Measurements from ENCODE around the gene CCT3. TPM values are rescaled to one million over a fixed set of nuclear protein-coding genes. Genes with fewer than 3 reads are reported as not detected.

The CCT3 gene
- total RNA-seq, 1 experiment from 2014 or later, result 619 TPM

- RAD21 ChIA-PET (ENCODE audit: low non-redundant PET in 1 of 2, low total read pairs in 2 of 2, uncharacterized antibody in 2 of 2, unreplicated experiment in 2 of 2), result interaction anchor here (0.6 to 2.7 kb wide), 11 partner anchors 14 to 232 kb away, joined by 3 to 51 read pairs (median 6); no protein-coding TSS in a partner anchor
These were observed 47.5 kb upstream of the CCT3 start for GRCh38 chr1:156385534-156386031.

More at GRCh38 chr1:156385534-156386031, 47.5 kb upstream of the CCT3 start:
- Histone ChIP-seq H3K36me3 (ENCODE audit: control insufficient read depth in 1 of 2, insufficient read depth in 2 of 2, low read length in 2 of 2) (no peaks in the 10 kb centered on the region), H3K9me3 (ENCODE audit: control insufficient read depth in 1 of 2, insufficient read depth in 1 of 2, low read depth in 1 of 2, low read length in 2 of 2) (no peaks in the 10 kb centered on the region), H3K4me2 (ENCODE audit: low read length) (no peak overlapping the region), H3K9ac (ENCODE audit: low read length) (no peak overlapping the region), H3K79me2 (ENCODE audit: insufficient read depth, low read length) (no peaks in the 10 kb centered on the region), H3K27me3 (ENCODE audit: insufficient read depth, low read length) (no peaks in the 10 kb centered on the region), H3K4me3 (replicated peaks in 1 of 2; ENCODE audit: low read depth in 1 of 2, low read length in 2 of 2) (no peak overlapping the region), H3K27ac (ENCODE audit: low read depth, low read length) (no peak overlapping the region), H3K4me1 (ENCODE audit: control insufficient read depth in 1 of 2, insufficient read depth in 2 of 2, low read length in 2 of 2) (no peaks in the 10 kb centered on the region; a peak in 1 of 4 replicates), H3K9me2 (ENCODE audit: insufficient read depth) (no peaks in the 10 kb centered on the region), H4K20me1 (ENCODE audit: insufficient read depth) (no peaks in the 10 kb centered on the region), H2AFZ (ENCODE audit: low read depth, low read length, poor library complexity, severe bottlenecking) (no peak overlapping the region)
- BruUV-seq (replicated peaks), result no TSS peak
- TF ChIP-seq POLR2AphosphoS5 (IDR thresholded peaks at IDR 0.05; ENCODE audit: low read depth, low read length) (peak; percentile 42; the same call in 1 of the 2 replicates), CTCF (IDR thresholded peaks at IDR 0.05 in 2 of 3, conservative IDR thresholded peaks at IDR 0.05 in 1 of 3; ENCODE audit: borderline replicate concordance in 1 of 3, insufficient read depth in 1 of 3, low read depth in 2 of 3, low read length in 2 of 3) (peak; percentile 92 to 99 (median 96)), RAD21 (IDR thresholded peaks at IDR 0.05; ENCODE audit: low read depth) (peak; percentile 99), TCF7L2 (IDR thresholded peaks at IDR 0.05; ENCODE audit: borderline replicate concordance, extremely low read depth, insufficient read depth, insufficient read length) (no peak)
- DNase-seq (ENCODE audit: low read depth, low spot score), result peak; percentile 38
- intact Hi-C loops (cut with micrococcal nuclease), result loop anchor here (1.0 kb wide), 1 partner anchor 59 kb away; no protein-coding TSS in a partner anchor
- ATAC-seq, result peak; percentile 68
- ChIA-PET CTCF (interaction anchor here (0.6 to 5.3 kb wide), 30 partner anchors 8 to 223 kb away, joined by 3 to 322 read pairs (median 4); partner anchors contain the start of gene MEF2D), POLR2A (interaction anchor here (1.5 to 3.1 kb wide), 2 partner anchors 36 to 60 kb away, joined by 4 to 25 read pairs; no protein-coding TSS in a partner anchor)

Measured in HCT116 (cell line).